HepG2 (cell line): ENCODE data around the gene ADI1. TPM values are rescaled to one million over a fixed set of nuclear protein-coding genes. Genes with fewer than 3 reads are reported as not detected.

Experiments
- ARNT2 ChIP-seq: sonication (generic); formaldehyde crosslinking; IDR thresholded peaks from 2 replicates; pipeline ENCODE4 v1.8.0; 2022; ENCODE audit warnings: mild to moderate bottlenecking, low read depth, missing genetic modification reagents, moderate library complexity
- ATF7-NPFF ChIP-seq: sonication (generic); formaldehyde crosslinking; IDR thresholded peaks from 2 replicates; pipeline ENCODE4 v1.8.1; 2023; ENCODE audit warnings: mild to moderate bottlenecking, low read depth, missing genetic modification reagents, moderate library complexity
- ATM ChIP-seq: fragments of 450-650 bp; IDR thresholded peaks from 2 replicates; pipeline ENCODE4 v1.7.1; 2017; ENCODE audit warnings: mild to moderate bottlenecking, borderline replicate concordance
- CBX2 ChIP-seq, 2 experiments: fragments of 200-600 bp in 1 of 2; sonication (generic); formaldehyde crosslinking in 1 of 2; IDR thresholded peaks; 2 replicates each; pipeline versions ENCODE4 v1.7.0 to v1.8.1; 2018 to 2022; ENCODE audit warnings: low read depth in 2 of 2, low read length in 1 of 2, mild to moderate bottlenecking in 1 of 2, missing genetic modification reagents in 1 of 2
- CHCHD3 ChIP-seq: sonication (generic); formaldehyde crosslinking; IDR thresholded peaks from 2 replicates; pipeline ENCODE4 v1.8.0; 2022; ENCODE audit warnings: mild to moderate bottlenecking, missing genetic modification reagents, moderate library complexity
- ELF3 ChIP-seq: IDR thresholded peaks from 2 replicates; pipeline ENCODE4 v1.6.1; 2016; ENCODE audit warnings: missing genetic modification reagents, missing compliant biosample characterization
- ERF ChIP-seq: IDR thresholded peaks from 2 replicates; pipeline ENCODE4 v1.6.1; 2018; ENCODE audit warnings: missing biosample characterization, missing genetic modification reagents
- GLI4 ChIP-seq: sonication (generic); formaldehyde crosslinking; IDR thresholded peaks from 2 replicates; pipeline ENCODE4 v1.5.1; 2020; ENCODE audit warnings: missing genetic modification reagents, mild to moderate bottlenecking, moderate library complexity, borderline replicate concordance
- HES4 ChIP-seq: sonication (generic); formaldehyde crosslinking; IDR thresholded peaks from 2 replicates; pipeline ENCODE4 v1.9.0; 2021; ENCODE audit warnings: mild to moderate bottlenecking, missing genetic modification reagents, borderline replicate concordance
- MAZ ChIP-seq, 2 experiments: sonication (generic) in 1 of 2; formaldehyde crosslinking in 1 of 2; IDR thresholded peaks; 2 replicates each; pipeline versions ENCODE4 v1.5.0 to v1.6.1; 2012 to 2020; ENCODE audit warnings: low read depth in 2 of 2, mild to moderate bottlenecking in 2 of 2, borderline replicate concordance in 1 of 2, improper control_type of control experiment in 1 of 2, low read length in 1 of 2, missing genetic modification reagents in 1 of 2, moderate library complexity in 1 of 2
- MXD1 ChIP-seq: sonication (generic); formaldehyde crosslinking; IDR thresholded peaks from 2 replicates; pipeline ENCODE4 v1.4.0; 2020; ENCODE audit warnings: mild to moderate bottlenecking, missing genetic modification reagents
- MXD4 ChIP-seq: IDR thresholded peaks from 2 replicates; pipeline ENCODE4 v1.6.1; 2016; ENCODE audit warnings: mild to moderate bottlenecking, missing biosample characterization, missing genetic modification reagents
- MYC ChIP-seq: sonication (generic); formaldehyde crosslinking; IDR thresholded peaks from 2 replicates; pipeline ENCODE4 v1.9.0; 2021; ENCODE audit warnings: missing genetic modification reagents, borderline replicate concordance
- PCBP1 ChIP-seq: fragments of 200-400 bp; formaldehyde crosslinking; IDR thresholded peaks from 2 replicates; pipeline ENCODE4 v1.6.1; 2017; ENCODE audit warnings: mild to moderate bottlenecking, low read depth, low read length, borderline replicate concordance
- REPIN1 ChIP-seq: sonication (generic); formaldehyde crosslinking; IDR thresholded peaks from 2 replicates; pipeline ENCODE4 v1.8.0; 2022; ENCODE audit warnings: missing genetic modification reagents, low read depth, mild to moderate bottlenecking, borderline replicate concordance
- SAFB2 ChIP-seq: sonication (generic); formaldehyde crosslinking; IDR thresholded peaks from 2 replicates; pipeline ENCODE4 v1.5.1; 2020; ENCODE audit warnings: missing genetic modification reagents, low read depth, mild to moderate bottlenecking, borderline replicate concordance
- SALL1 ChIP-seq: sonication (generic); formaldehyde crosslinking; IDR thresholded peaks from 2 replicates; pipeline ENCODE4 v1.8.0; 2022; ENCODE audit warnings: mild to moderate bottlenecking, missing genetic modification reagents
- SP1 ChIP-seq, 2 experiments: fragments of 450-650 bp in 1 of 2; sonication (generic) in 1 of 2; formaldehyde crosslinking in 1 of 2; IDR thresholded peaks; 2 replicates each; pipeline versions ENCODE4 v1.4.0 to v1.6.1; 2016 to 2020; ENCODE audit warnings: missing genetic modification reagents in 1 of 2
- SYNCRIP ChIP-seq: fragments of 200-400 bp; formaldehyde crosslinking; IDR thresholded peaks from 2 replicates; pipeline ENCODE4 v1.6.1; 2018; ENCODE audit warnings: mild to moderate bottlenecking, low read depth, low read length; ENCODE audit not compliant: insufficient read depth
- TAF1 ChIP-seq: sonication (generic); formaldehyde crosslinking; IDR thresholded peaks from 2 replicates; pipeline ENCODE4 v1.4.0; 2020; ENCODE audit warnings: missing genetic modification reagents
- TFE3 ChIP-seq: IDR thresholded peaks from 2 replicates; pipeline ENCODE4 v1.6.1; 2016
- ZNF30 ChIP-seq: sonication (generic); formaldehyde crosslinking; IDR thresholded peaks from 2 replicates; pipeline ENCODE4 v1.5.0; 2020; ENCODE audit warnings: mild to moderate bottlenecking, missing genetic modification reagents
- ZNF354B ChIP-seq: sonication (generic); formaldehyde crosslinking; IDR thresholded peaks from 2 replicates; pipeline ENCODE4 v1.8.0; 2022; ENCODE audit warnings: mild to moderate bottlenecking, missing genetic modification reagents
- ZNF414 ChIP-seq: sonication (generic); formaldehyde crosslinking; IDR thresholded peaks from 2 replicates; pipeline ENCODE4 v1.5.0; 2020; ENCODE audit warnings: missing genetic modification reagents
- ZNF619 ChIP-seq: sonication (generic); formaldehyde crosslinking; IDR thresholded peaks from 2 replicates; pipeline ENCODE4 v1.4.0; 2020; ENCODE audit warnings: mild to moderate bottlenecking, missing genetic modification reagents
- ZNF652 ChIP-seq: IDR thresholded peaks from 2 replicates; pipeline ENCODE4 v1.6.1; 2016; ENCODE audit warnings: low read depth, borderline replicate concordance
- ZNF670 ChIP-seq: sonication (generic); formaldehyde crosslinking; IDR thresholded peaks from 2 replicates; pipeline ENCODE4 v1.8.0; 2022; ENCODE audit warnings: mild to moderate bottlenecking, missing genetic modification reagents, borderline replicate concordance
- polyA plus RNA-seq, 8 experiments: library from polyadenylated mRNA; depleted of rRNA in 3 of 8; stranded (reverse) in 7 of 8; unstranded in 1 of 8; fragments of >200 nt; fragmentation: Illumina TruSeq in 4 of 8; extraction: Trizol in 4 of 8; gene quantifications; 2 replicates each; pipeline versions ENCODE4 v1.2.1 to v1.2.3, GENCODE V29; 2011 to 2016; ENCODE audit warnings: low read depth in 4 of 8, missing spikeins in 1 of 8, mixed read lengths in 1 of 8; ENCODE audit not compliant: insufficient read depth in 1 of 8
- total RNA-seq, 5 experiments: library from RNA; depleted of rRNA; stranded (reverse); fragments of >200 nt; fragmentation: Illumina TruSeq; extraction: Trizol; gene quantifications; 2 replicates each; pipeline ENCODE4 v1.2.3, GENCODE V29; 2016; ENCODE audit warnings: low read depth in 1 of 5

The ADI1 gene
- total and polyA plus RNA-seq, 2 of the 13 experiments (the other 11 are each of a cell fraction or from before 2014, with no cell fraction given): 28.7 to 123 TPM

DNA sequence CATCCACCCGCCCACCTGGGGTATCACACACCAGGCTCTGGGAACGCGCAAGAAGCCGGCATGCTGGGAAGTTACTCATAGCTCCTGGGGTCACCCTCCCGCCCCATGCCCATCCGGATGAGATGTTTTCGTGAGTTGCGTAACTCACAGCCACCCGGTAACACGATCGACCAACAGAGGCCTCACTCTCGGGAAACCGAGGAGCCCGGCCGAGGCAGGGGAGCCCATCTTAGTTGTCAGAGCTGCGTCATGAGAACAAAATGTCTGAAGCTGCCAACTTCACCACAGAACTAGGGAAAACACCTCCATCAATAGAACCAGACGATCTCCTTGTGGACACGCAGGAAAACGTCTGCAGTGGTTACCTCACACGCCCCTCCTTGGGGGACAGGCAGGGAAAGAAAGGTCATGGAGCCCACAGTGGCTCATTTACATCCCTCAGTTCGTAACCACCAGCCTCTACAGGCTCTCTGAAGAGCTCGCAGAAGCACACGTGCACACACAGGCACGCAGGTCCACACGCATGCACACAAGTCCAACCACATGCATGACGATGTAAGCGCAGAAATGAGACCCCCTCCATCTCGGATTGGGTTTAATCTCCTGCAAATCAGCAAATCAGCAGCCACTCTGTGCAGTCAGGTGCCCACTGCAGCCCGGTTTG is 26.2 kb downstream of the ADI1 start (continued):
- 0 out of 2 replicates have a peak, but pooled peaks have one; percentile 49 for TF ChIP-seq ZNF670
- no peak for TF ChIP-seq SYNCRIP
- peak; percentile 70; the same call in 1 of the 2 replicates for TF ChIP-seq ELF3 (CRISPR knock-in tag)
- TF ChIP-seq REPIN1: 0 out of 2 replicates have a peak, but pooled peaks have one; percentile 53
- TF ChIP-seq ZNF619 (CRISPR knock-in tag): peak; percentile 84
- peak; percentile 83; the same call in 1 of the 2 replicates for TF ChIP-seq ZNF414 (CRISPR knock-in tag)
- 0 out of 2 replicates have a peak, but pooled peaks have one; percentile 10 for TF ChIP-seq MXD4 (CRISPR knock-in tag)
- peak; percentile 79 for TF ChIP-seq SALL1
- no peak for TF ChIP-seq ERF
- peak; percentile 33; the same call in 1 of the 2 replicates for TF ChIP-seq ZNF652 (CRISPR knock-in tag)
- TF ChIP-seq ZNF354B: no peak
- 0 out of 2 replicates have a peak, but pooled peaks have one; percentile 40 for TF ChIP-seq SAFB2 (CRISPR knock-in tag)
- TF ChIP-seq TFE3 (CRISPR knock-in tag): peak; percentile 64; the same call in 1 of the 2 replicates
- no peak for TF ChIP-seq SP1 (IDR thresholded peaks at IDR 0.05)
- TF ChIP-seq SP1 (CRISPR knock-in tag; IDR thresholded peaks at IDR 0.05): no peak
- TF ChIP-seq MXD1: 0 out of 2 replicates have a peak, but pooled peaks have one; percentile 40
- TF ChIP-seq ATM: no peak
- no peak for TF ChIP-seq ZNF30 (CRISPR knock-in tag)
- TF ChIP-seq CBX2 (IDR thresholded peaks at IDR 0.05; ENCODE audit: low read depth, low read length): no peak
- TF ChIP-seq CBX2 (CRISPR knock-in tag; IDR thresholded peaks at IDR 0.05; ENCODE audit: low read depth): peak; percentile 63; the same call in 1 of the 2 replicates
- no peak for TF ChIP-seq HES4 (CRISPR knock-in tag)
- TF ChIP-seq ATF7-NPFF (CRISPR knock-in tag): 0 out of 2 replicates have a peak, but pooled peaks have one; percentile 39
- TF ChIP-seq ARNT2: peak; percentile 82
- no peak for TF ChIP-seq PCBP1
- TF ChIP-seq TAF1: 0 out of 2 replicates have a peak, but pooled peaks have one; percentile 15
- no peak; the same call in 1 of the 2 replicates for TF ChIP-seq MAZ (IDR thresholded peaks at IDR 0.05; ENCODE audit: borderline replicate concordance, low read depth, low read length)
- TF ChIP-seq MAZ (CRISPR knock-in tag; IDR thresholded peaks at IDR 0.05; ENCODE audit: low read depth): no peak
- 0 out of 2 replicates have a peak, but pooled peaks have one; percentile 82 for TF ChIP-seq GLI4 (CRISPR knock-in tag)
- TF ChIP-seq MYC (CRISPR knock-in tag): peak; percentile 41; the same call in 1 of the 2 replicates
- TF ChIP-seq CHCHD3: peak; percentile 58; the same call in 1 of the 2 replicates
